ENCODE measurements around the gene C1QA.

The C1QA gene

GRCh38 chr1:22636353-22636752 lies at the start of gene C1QA:
C1QA (plus strand) TSS chr1:22636628; CDS start chr1:22637617, 989 bp downstream.
- in situ Hi-C loops (cut with MboI; ENCODE audit: low sequenced_read_pairs) = no loop called here

GRCh38 chr1:22587247-22587646 lies 49.2 kb upstream of the C1QA start:
- in situ Hi-C loops (cut with MboI; ENCODE audit: low sequenced_read_pairs) = no loop called here

GRCh38 chr1:22588899-22589422 lies 47.5 kb upstream of the C1QA start:
- in situ Hi-C loops (cut with MboI; ENCODE audit: low sequenced_read_pairs) = no loop called here

- in situ Hi-C loops (cut with MboI; ENCODE audit: low sequenced_read_pairs) = no loop called here
These were observed 44.9 kb upstream of the C1QA start for GRCh38 chr1:22591576-22591975.

- in situ Hi-C loops (cut with MboI; ENCODE audit: low sequenced_read_pairs) = no loop called here
These were observed 44.4 kb upstream of the C1QA start for GRCh38 chr1:22592051-22592450.

GRCh38 chr1:22592919-22593790 lies 43.3 kb upstream of the C1QA start:
- in situ Hi-C loops (cut with MboI; ENCODE audit: low sequenced_read_pairs) = no loop called here

GRCh38 chr1:22594396-22594795 lies 42.0 kb upstream of the C1QA start:
- in situ Hi-C loops (cut with MboI; ENCODE audit: low sequenced_read_pairs) = no loop called here

GRCh38 chr1:22595108-22595507 lies 41.3 kb upstream of the C1QA start:
- in situ Hi-C loops (cut with MboI; ENCODE audit: low sequenced_read_pairs) = no loop called here

GRCh38 chr1:22597301-22597965 lies 39.0 kb upstream of the C1QA start:
- in situ Hi-C loops (cut with MboI; ENCODE audit: low sequenced_read_pairs) = no loop called here

- in situ Hi-C loops (cut with MboI; ENCODE audit: low sequenced_read_pairs) = no loop called here
These were observed 38.4 kb upstream of the C1QA start for GRCh38 chr1:22597996-22598395.

- in situ Hi-C loops (cut with MboI; ENCODE audit: low sequenced_read_pairs) = no loop called here
These were observed 37.7 kb upstream of the C1QA start for GRCh38 chr1:22598736-22599135.

- in situ Hi-C loops (cut with MboI; ENCODE audit: low sequenced_read_pairs) = no loop called here
These were observed 36.2 kb upstream of the C1QA start for GRCh38 chr1:22600071-22600816.

- in situ Hi-C loops (cut with MboI; ENCODE audit: low sequenced_read_pairs) = no loop called here
These were observed 35.4 kb upstream of the C1QA start for GRCh38 chr1:22600817-22601605.

- in situ Hi-C loops (cut with MboI; ENCODE audit: low sequenced_read_pairs) = no loop called here
These were observed 34.8 kb upstream of the C1QA start for GRCh38 chr1:22601610-22602009.

- in situ Hi-C loops (cut with MboI; ENCODE audit: low sequenced_read_pairs) = no loop called here
These were observed 34.2 kb upstream of the C1QA start for GRCh38 chr1:22602060-22602740.

- in situ Hi-C loops (cut with MboI; ENCODE audit: low sequenced_read_pairs) = no loop called here
These were observed 30.3 kb upstream of the C1QA start for GRCh38 chr1:22606161-22606560.

- in situ Hi-C loops (cut with MboI; ENCODE audit: low sequenced_read_pairs) = no loop called here
These were observed 29.3 kb upstream of the C1QA start for GRCh38 chr1:22607154-22607553.

GRCh38 chr1:22608361-22608760 lies 28.1 kb upstream of the C1QA start:
- in situ Hi-C loops (cut with MboI; ENCODE audit: low sequenced_read_pairs) = no loop called here

- in situ Hi-C loops (cut with MboI; ENCODE audit: low sequenced_read_pairs) = no loop called here
These were observed 27.1 kb upstream of the C1QA start for GRCh38 chr1:22609291-22609690.

- in situ Hi-C loops (cut with MboI; ENCODE audit: low sequenced_read_pairs) = no loop called here
These were observed 24.9 kb upstream of the C1QA start for GRCh38 chr1:22611530-22611947.
